MM.1S (cell line): ENCODE measurements around the gene NSUN7.

Experiments
- DNase-seq: peaks from one replicate; pipeline ENCODE4 v3.0.0-alpha.2; 2015
- H2AFZ ChIP-seq: fragments of 300-600 bp; sonication (generic); 2 replicates; pipeline ENCODE4 v1.6.0; 2016; ENCODE audit warnings: antibody characterized with exemption, low read length
- H3F3A ChIP-seq: fragments of 300-600 bp; sonication (generic); 2 replicates; pipeline ENCODE4 v1.6.1; 2016; ENCODE audit warnings: mild to moderate bottlenecking, antibody characterized with exemption, low read length, moderate library complexity, mixed read lengths; ENCODE audit not compliant: insufficient read depth
- H3K27ac ChIP-seq: fragments of 300-600 bp; sonication (generic); 2 replicates; pipeline ENCODE4 v1.5.1; 2016; ENCODE audit warnings: mild to moderate bottlenecking, low read length
- H3K27me3 ChIP-seq: fragments of 300-600 bp; sonication (generic); replicated peaks from 2 replicates; pipeline ENCODE4 v1.6.0; 2016; ENCODE audit warnings: low read length; ENCODE audit not compliant: insufficient read depth
- H3K36me3 ChIP-seq: fragments of 300-600 bp; sonication (generic); replicated peaks from 2 replicates; pipeline ENCODE4 v1.6.1; 2016; ENCODE audit warnings: mild to moderate bottlenecking, low read length, mixed read lengths; ENCODE audit not compliant: insufficient read depth
- H3K4me1 ChIP-seq: fragments of 300-600 bp; sonication (generic); 2 replicates; pipeline ENCODE4 v1.6.1; 2016; ENCODE audit warnings: low read length, mixed read lengths
- H3K4me2 ChIP-seq: fragments of 300-600 bp; sonication (generic); 2 replicates; pipeline ENCODE4 v1.6.0; 2016; ENCODE audit warnings: low read depth, low read length
- H3K4me3 ChIP-seq: fragments of 300-600 bp; sonication (generic); 2 replicates; pipeline ENCODE4 v1.5.1; 2016; ENCODE audit warnings: low read length, mixed read lengths
- H3K79me2 ChIP-seq: fragments of 300-600 bp; sonication (generic); 2 replicates; pipeline ENCODE4 v1.6.1; 2016; ENCODE audit warnings: mixed run types, low read length, mixed read lengths
- H3K9ac ChIP-seq: fragments of 300-600 bp; sonication (generic); 2 replicates; pipeline ENCODE4 v1.6.1; 2016; ENCODE audit warnings: low read length, mixed read lengths
- H3K9me2 ChIP-seq: fragments of 300-600 bp; sonication (generic); replicated peaks from 2 replicates; pipeline ENCODE4 v1.6.1; 2016; ENCODE audit warnings: mild to moderate bottlenecking, low read length, mixed read lengths; ENCODE audit not compliant: insufficient read depth
- H3K9me3 ChIP-seq: fragments of 300-600 bp; sonication (generic); replicated peaks from 2 replicates; pipeline ENCODE4 v1.6.1; 2016; ENCODE audit warnings: mild to moderate bottlenecking, low read length, mixed read lengths; ENCODE audit not compliant: insufficient read depth
- H4K20me1 ChIP-seq: fragments of 300-600 bp; sonication (generic); 2 replicates; pipeline ENCODE4 v1.6.1; 2016; ENCODE audit warnings: mild to moderate bottlenecking, low read length, moderate library complexity, mixed read lengths; ENCODE audit not compliant: insufficient read depth
- EZH2 ChIP-seq: fragments of 300-600 bp; sonication (generic); optimal IDR thresholded peaks from 2 replicates; pipeline ENCODE3; 2017; ENCODE audit warnings: low read depth, mild to moderate bottlenecking, antibody characterized with exemption, low read length, mixed read lengths
- EZH2phosphoT487 ChIP-seq: fragments of 300-600 bp; sonication (generic); IDR thresholded peaks from 2 replicates; pipeline ENCODE4 v1.6.1; 2018; ENCODE audit warnings: antibody characterized with exemption, low read length
- TF ChIP-seq, protein P1 (sequence below): fragments of 300-600 bp; sonication (generic); IDR thresholded peaks from 2 replicates; pipeline ENCODE4 v1.5.1; 2016; ENCODE audit warnings: antibody characterized with exemption, low read length, mixed read lengths

NSUN7 gene

DNA sequence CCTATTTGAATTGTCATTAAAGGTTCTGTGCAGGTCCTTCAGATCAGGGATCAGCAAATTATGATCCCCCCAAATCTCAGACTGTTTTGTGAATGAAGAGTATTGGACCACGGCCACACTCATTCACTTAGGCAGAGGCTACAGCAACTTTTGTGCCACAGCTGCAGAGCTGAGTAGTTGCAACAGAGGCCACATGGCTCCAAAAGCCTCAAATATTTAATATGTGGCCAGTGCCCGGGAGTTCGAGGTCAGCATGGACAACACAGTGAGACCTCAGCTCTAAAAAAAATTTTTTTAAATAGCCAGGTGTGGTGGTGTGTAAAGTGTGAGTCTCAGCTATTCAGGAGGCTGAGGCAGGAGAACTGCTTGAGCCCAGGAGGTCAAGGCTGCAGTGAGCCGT, 100.7 kb downstream of the NSUN7 start:
- Histone ChIP-seq H3K27ac (no peak overlapping the region), H2AFZ (no peak overlapping the region), H3K9ac (no peak overlapping the region), H3K79me2 (no peaks in the 10 kb centered on the region), H3K9me2 (no peaks in the 10 kb centered on the region), H3K4me3 (no peak overlapping the region), H3K27me3 (no peaks in the 10 kb centered on the region), H3K9me3 (no peaks in the 10 kb centered on the region), H4K20me1 (no peaks in the 10 kb centered on the region), H3K4me1 (no peaks in the 10 kb centered on the region), H3F3A (no peaks in the 10 kb centered on the region), H3K36me3 (no peaks in the 10 kb centered on the region), H3K4me2 (no peak overlapping the region)
- DNase-seq, result no peak
- TF ChIP-seq EZH2phosphoT487 (no peak), EZH2 (no peak)
- TF ChIP-seq, protein P1, sequence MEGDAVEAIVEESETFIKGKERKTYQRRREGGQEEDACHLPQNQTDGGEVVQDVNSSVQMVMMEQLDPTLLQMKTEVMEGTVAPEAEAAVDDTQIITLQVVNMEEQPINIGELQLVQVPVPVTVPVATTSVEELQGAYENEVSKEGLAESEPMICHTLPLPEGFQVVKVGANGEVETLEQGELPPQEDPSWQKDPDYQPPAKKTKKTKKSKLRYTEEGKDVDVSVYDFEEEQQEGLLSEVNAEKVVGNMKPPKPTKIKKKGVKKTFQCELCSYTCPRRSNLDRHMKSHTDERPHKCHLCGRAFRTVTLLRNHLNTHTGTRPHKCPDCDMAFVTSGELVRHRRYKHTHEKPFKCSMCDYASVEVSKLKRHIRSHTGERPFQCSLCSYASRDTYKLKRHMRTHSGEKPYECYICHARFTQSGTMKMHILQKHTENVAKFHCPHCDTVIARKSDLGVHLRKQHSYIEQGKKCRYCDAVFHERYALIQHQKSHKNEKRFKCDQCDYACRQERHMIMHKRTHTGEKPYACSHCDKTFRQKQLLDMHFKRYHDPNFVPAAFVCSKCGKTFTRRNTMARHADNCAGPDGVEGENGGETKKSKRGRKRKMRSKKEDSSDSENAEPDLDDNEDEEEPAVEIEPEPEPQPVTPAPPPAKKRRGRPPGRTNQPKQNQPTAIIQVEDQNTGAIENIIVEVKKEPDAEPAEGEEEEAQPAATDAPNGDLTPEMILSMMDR, result no peak

DNA sequence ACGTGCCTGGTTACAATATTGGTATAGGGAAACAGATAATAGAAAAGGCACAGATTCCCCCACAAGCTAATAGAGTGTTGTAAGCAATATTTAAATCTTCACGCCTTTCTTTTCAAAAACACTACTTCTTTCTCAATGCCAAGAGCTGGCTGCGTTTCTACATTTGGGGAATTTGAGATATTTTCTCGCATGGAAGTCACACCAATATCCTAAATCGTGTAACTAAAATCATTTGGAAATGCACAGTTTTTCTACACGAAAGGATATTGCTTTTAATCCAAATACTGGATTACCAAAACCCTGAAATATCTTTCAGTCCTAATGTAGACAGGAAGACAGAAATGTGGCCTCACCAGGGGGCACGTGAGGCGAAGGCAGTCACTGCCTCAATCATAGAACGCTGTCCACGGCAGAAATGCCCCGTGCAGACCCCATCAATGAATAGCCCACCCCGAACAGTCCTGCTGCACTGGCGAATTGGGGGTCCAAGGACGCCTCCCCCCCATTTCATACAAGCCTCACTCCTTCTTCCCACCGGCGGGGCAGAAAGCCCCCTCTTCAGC, 106.6 kb downstream of the NSUN7 start:
- peaks cover 3% of the 10 kb centered on the region; the same call in 1 of the 2 replicates for H3K4me1 ChIP-seq
- H3K9me2 ChIP-seq, result no peaks in the 10 kb centered on the region
- no peaks in the 10 kb centered on the region for H4K20me1 ChIP-seq
- peak overlapping the region; percentile 82 for H3K4me2 ChIP-seq
- H3K9me3 ChIP-seq, result no peaks in the 10 kb centered on the region
- H3K36me3 ChIP-seq, result no peaks in the 10 kb centered on the region
- H3F3A ChIP-seq, result no peaks in the 10 kb centered on the region
- H2AFZ ChIP-seq, result peak overlapping the region; percentile 72
- no peaks in the 10 kb centered on the region for H3K79me2 ChIP-seq
- no peak for TF ChIP-seq EZH2
- TF ChIP-seq, protein P1, result no peak
- TF ChIP-seq EZH2phosphoT487, result no peak
- H3K4me3 ChIP-seq, result peak overlapping the region; percentile 62
- DNase-seq, result no peak
- H3K9ac ChIP-seq, result peak overlapping the region; percentile 9; the same call in 1 of the 2 replicates
- H3K27ac ChIP-seq, result no peak overlapping the region
- H3K27me3 ChIP-seq, result peaks cover 10% of the 10 kb centered on the region; the same call in 1 of the 2 replicates

DNA sequence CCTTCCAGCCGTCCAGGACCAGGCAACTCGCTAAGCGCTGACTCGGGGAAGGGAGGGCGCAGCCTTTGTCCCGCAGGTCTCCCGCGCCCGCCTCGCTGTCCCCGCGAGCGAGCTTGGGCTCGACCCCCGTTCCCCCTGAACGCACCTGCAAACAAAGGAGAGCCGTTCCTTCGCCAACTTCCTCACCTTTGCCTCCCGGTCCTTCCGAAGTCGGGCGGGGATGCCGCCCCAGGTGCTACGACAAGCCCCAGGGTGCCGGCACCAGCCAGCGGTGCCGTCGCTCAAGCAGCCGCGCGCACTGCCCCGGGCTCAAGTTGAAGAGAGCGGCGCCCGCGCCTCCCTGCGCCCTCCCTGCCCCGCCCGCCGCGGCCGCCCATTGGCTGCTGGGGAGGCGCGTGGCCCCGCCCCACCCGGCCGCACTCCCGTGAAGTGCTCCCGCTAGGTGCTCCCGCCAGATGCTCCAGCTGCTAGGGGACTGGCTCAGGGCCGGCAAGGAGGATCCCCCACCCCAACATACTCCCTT, 107.1 kb downstream of the NSUN7 start:
- H3K27ac ChIP-seq, result no peak overlapping the region
- no peaks in the 10 kb centered on the region for H3F3A ChIP-seq
- peaks cover 10% of the 10 kb centered on the region; the same call in 1 of the 2 replicates for H3K27me3 ChIP-seq
- TF ChIP-seq EZH2 (no peak), EZH2phosphoT487 (no peak)
- TF ChIP-seq, protein P1, result no peak
- H3K4me3 ChIP-seq, result peak overlapping the region; percentile 62
- peaks cover 3% of the 10 kb centered on the region; the same call in 1 of the 2 replicates for H3K4me1 ChIP-seq
- no peaks in the 10 kb centered on the region for H3K9me2 ChIP-seq
- no peaks in the 10 kb centered on the region for H4K20me1 ChIP-seq
- no peaks in the 10 kb centered on the region for H3K79me2 ChIP-seq
- H3K4me2 ChIP-seq, result peak overlapping the region; percentile 82
- H3K9ac ChIP-seq, result peak overlapping the region; percentile 9; the same call in 1 of the 2 replicates
- no peaks in the 10 kb centered on the region for H3K9me3 ChIP-seq
- H3K36me3 ChIP-seq, result no peaks in the 10 kb centered on the region
- H2AFZ ChIP-seq, result peak overlapping the region; percentile 72
- peak; percentile 84 for DNase-seq
